IMR-90 (cell line): ENCODE measurements around the gene CD79A.

Experiments used
- BHLHE40 ChIP-seq: fragments of 150-350 bp; IDR thresholded peaks from 2 replicates; pipeline ENCODE4 v1.6.1; 2016; ENCODE audit warnings: mild to moderate bottlenecking, low read depth, low read length
- FOS ChIP-seq: fragments of 150-350 bp; IDR thresholded peaks from 2 replicates; pipeline ENCODE4 v1.6.1; 2016; ENCODE audit warnings: low read depth, low read length
- MAZ ChIP-seq: IDR thresholded peaks from 2 replicates; pipeline ENCODE4 v1.6.1; 2012; ENCODE audit warnings: low read depth, mild to moderate bottlenecking, low read length, improper control_type of control experiment, moderate library complexity, borderline replicate concordance
- MXI1 ChIP-seq: IDR thresholded peaks from 2 replicates; pipeline ENCODE4 v1.6.1; 2012; ENCODE audit warnings: low read depth, mild to moderate bottlenecking, low read length, moderate library complexity, borderline replicate concordance
- POLR2A ChIP-seq: IDR thresholded peaks from 2 replicates; pipeline ENCODE4 v1.6.1; 2012; ENCODE audit warnings: mild to moderate bottlenecking, low read depth, low read length
- RAD21 ChIP-seq: IDR thresholded peaks from 2 replicates; pipeline ENCODE4 v1.6.1; 2012; ENCODE audit warnings: low read length, improper control_type of control experiment
- RCOR1 ChIP-seq: IDR thresholded peaks from 2 replicates; pipeline ENCODE4 v1.6.1; 2012; ENCODE audit warnings: mild to moderate bottlenecking, low read length, improper control_type of control experiment; ENCODE audit not compliant: insufficient replicate concordance
- TF ChIP-seq, protein P1 (sequence below): conservative IDR thresholded peaks from 2 replicates; pipeline ENCODE4 v1.5.1; 2012; ENCODE audit warnings: mild to moderate bottlenecking, low read depth, low read length, improper control_type of control experiment
- TF ChIP-seq, protein P2 (sequence below): fragments of 150-350 bp; IDR thresholded peaks from 2 replicates; pipeline ENCODE4 v1.6.1; 2017; ENCODE audit warnings: mild to moderate bottlenecking, antibody characterized with exemption, low read length, low read depth

DNA sequence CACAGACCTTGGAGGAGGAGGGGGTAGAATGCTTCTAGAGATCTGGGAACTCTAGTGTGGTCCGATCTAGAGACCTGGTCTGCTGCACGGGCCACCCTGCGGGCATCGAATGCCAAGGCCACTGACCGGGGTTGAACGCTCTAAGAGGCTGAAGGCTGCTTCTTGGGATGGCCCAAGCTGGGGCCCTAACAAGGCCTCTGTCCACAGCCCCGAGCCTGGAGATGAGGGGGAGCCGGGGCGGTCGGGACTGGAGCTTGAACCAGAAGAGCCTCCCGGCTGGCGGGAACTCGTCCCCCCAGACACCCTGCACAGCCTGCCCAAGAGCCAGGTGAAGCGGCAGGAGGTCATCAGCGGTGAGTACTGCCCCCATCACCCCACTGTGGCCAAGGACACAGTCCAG lies 21.2 kb downstream of the CD79A start:
- TF ChIP-seq, protein P1, sequence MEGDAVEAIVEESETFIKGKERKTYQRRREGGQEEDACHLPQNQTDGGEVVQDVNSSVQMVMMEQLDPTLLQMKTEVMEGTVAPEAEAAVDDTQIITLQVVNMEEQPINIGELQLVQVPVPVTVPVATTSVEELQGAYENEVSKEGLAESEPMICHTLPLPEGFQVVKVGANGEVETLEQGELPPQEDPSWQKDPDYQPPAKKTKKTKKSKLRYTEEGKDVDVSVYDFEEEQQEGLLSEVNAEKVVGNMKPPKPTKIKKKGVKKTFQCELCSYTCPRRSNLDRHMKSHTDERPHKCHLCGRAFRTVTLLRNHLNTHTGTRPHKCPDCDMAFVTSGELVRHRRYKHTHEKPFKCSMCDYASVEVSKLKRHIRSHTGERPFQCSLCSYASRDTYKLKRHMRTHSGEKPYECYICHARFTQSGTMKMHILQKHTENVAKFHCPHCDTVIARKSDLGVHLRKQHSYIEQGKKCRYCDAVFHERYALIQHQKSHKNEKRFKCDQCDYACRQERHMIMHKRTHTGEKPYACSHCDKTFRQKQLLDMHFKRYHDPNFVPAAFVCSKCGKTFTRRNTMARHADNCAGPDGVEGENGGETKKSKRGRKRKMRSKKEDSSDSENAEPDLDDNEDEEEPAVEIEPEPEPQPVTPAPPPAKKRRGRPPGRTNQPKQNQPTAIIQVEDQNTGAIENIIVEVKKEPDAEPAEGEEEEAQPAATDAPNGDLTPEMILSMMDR = no peak
- TF ChIP-seq FOS (no peak), POLR2A (no peak), RCOR1 (no peak), BHLHE40 (no peak), RAD21 (no peak), MAZ (no peak), MXI1 (no peak)
- TF ChIP-seq, protein P2, sequence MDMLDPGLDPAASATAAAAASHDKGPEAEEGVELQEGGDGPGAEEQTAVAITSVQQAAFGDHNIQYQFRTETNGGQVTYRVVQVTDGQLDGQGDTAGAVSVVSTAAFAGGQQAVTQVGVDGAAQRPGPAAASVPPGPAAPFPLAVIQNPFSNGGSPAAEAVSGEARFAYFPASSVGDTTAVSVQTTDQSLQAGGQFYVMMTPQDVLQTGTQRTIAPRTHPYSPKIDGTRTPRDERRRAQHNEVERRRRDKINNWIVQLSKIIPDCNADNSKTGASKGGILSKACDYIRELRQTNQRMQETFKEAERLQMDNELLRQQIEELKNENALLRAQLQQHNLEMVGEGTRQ = no peak
